Heart right ventricle (tissue), 16 donors: ENCODE data around the gene MT1HL1. TPM values are rescaled to one million over a fixed set of nuclear protein-coding genes. Genes with fewer than 3 reads are reported as not detected.

Source experiments
- ATAC-seq, 8 donors: fragments of 200-7000 bp; cut with Tn5 transposase; one replicate each; pipeline ENCODE4 v1.9.1; 2020; ENCODE audit warnings: mild to moderate bottlenecking in 8 of 8, moderate library complexity in 8 of 8, moderate number of reproducible peaks in 1 of 8
- DNase-seq, 2 donors: peaks; one replicate each; pipeline ENCODE4 v3.0.0-alpha.2; 2020
- H3K27ac ChIP-seq, 10 donors: fragments of 200-600 bp; sonication (generic) in 2 of 10; one replicate each; pipeline versions ENCODE4 v1.5.0 to v1.8.0; 2020 to 2022; ENCODE audit warnings: mild to moderate bottlenecking in 3 of 10
- H3K27me3 ChIP-seq, 7 donors: fragments of 200-600 bp; one replicate each; pipeline ENCODE4 v1.8.0; 2021 to 2022; ENCODE audit warnings: mild to moderate bottlenecking in 2 of 7
- H3K36me3 ChIP-seq, 9 donors: fragments of 200-600 bp; sonication (generic) in 1 of 9; one replicate each; pipeline versions ENCODE4 v1.5.0 to v1.8.0; 2020 to 2022; ENCODE audit warnings: mild to moderate bottlenecking in 2 of 9
- H3K4me1 ChIP-seq, 9 donors: fragments of 200-600 bp; sonication (generic) in 1 of 9; one replicate each; pipeline versions ENCODE4 v1.5.0 to v1.8.0; 2020 to 2022; ENCODE audit warnings: mild to moderate bottlenecking in 4 of 9
- H3K4me3 ChIP-seq, 10 donors: fragments of 200-600 bp; sonication (generic) in 2 of 10; one replicate each; pipeline versions ENCODE4 v1.5.0 to v1.8.0; 2020 to 2022; ENCODE audit warnings: mild to moderate bottlenecking in 7 of 10, moderate library complexity in 2 of 10
- H3K9me3 ChIP-seq, 11 donors: fragments of 200-600 bp in 10 of 11; sonication (generic) in 2 of 11; one replicate each; pipeline versions ENCODE4 v1.5.0 to v1.8.0; 2013 to 2022; ENCODE audit warnings: mild to moderate bottlenecking in 2 of 11, control low read depth in 1 of 11, moderate library complexity in 1 of 11
- CTCF ChIP-seq, 9 donors: fragments of 200-600 bp; sonication (generic) in 2 of 9; IDR thresholded peaks; one replicate each; pipeline versions ENCODE4 v1.5.0 to v1.8.0; 2021 to 2022; ENCODE audit warnings: antibody characterized with exemption in 9 of 9, mild to moderate bottlenecking in 5 of 9, moderate library complexity in 1 of 9
- WGBS, 2 donors: extraction: QIAGEN DNeasy Blood & Tissue Kit; methylation state at CpG; one replicate each; pipeline ENCODE4 v1.1.7; 2013; ENCODE audit warnings: inconsistent platforms in 1 of 2; 5-methylcytosine and 5-hydroxymethylcytosine counted together
- intact Hi-C, 10 donors: fragments of 100-400 bp; cut with DNase I; formaldehyde crosslinking; loops; one replicate each; pipeline versions ENCODE4 v1.11.1 to v1.14.2; 2022
- long read RNA-seq, 3 donors: library from polyadenylated mRNA; unstranded; transcript quantifications; one replicate each; pipeline ENCODE4 v2.0.0, GENCODE V29; 2020 to 2021
- polyA plus RNA-seq, 2 donors: library from polyadenylated mRNA; stranded (reverse); fragments of 200-250 nt; gene quantifications; one replicate each; pipeline ENCODE4 v1.2.3, GENCODE V29; 2013
- total RNA-seq, 10 donors: library from RNA; stranded (reverse); fragmentation: NEBNext Ultra II Directional in 3 of 10; extraction: Animal tissue kit (Norgen Biotek cat#: 25700) in 3 of 10; gene quantifications; one replicate each; pipeline versions ENCODE4 v1.2.1 to v1.2.4, GENCODE V29; 2021 to 2023
- donor health status: Arrhythmogenic right ventricular cardiomyopathy.
- donor health status: ischemic (EF 13 %, LVEDD 7.1; RV severe dilation, severe dysfunction).
- donor health status: healthy with polysubstance abuse.
- donor health status: DM: no; HTN: yes; CAD: no.
- donor health status: DM: no; HTN: no; CAD: no.
- donor health status: ischemic (EF 25% LVEDD 6.9; RV normal size, moderate dysfunction).
- donor health status: ischemic (EF 25% LVEDD 5.7; RV mildly dilated, moderate dysfunction).
- donor health status: healthy.
- donor health status: DM: yes; HTN: yes; CAD: no.
- donor health status: Ischemic cardiomyopathy.
- donor health status: ischemic (EF 35%, LVEDD 5.7; RV mildly dilated, moderate dysfunction).
- donor health status: nonischemic (EF 11% LVEDD 7.7; RV severe dilation, severe dysfunction).
- donor health status: DM: yes; HTN: yes; CAD: no.
- donor health status: PGD.
- donor health status: ischemic (EF 29% LVEDD 5.4; RV normal size, mild dysfunction).
- donor health status: nonischemic (EF 23%, LVEDD 6.1; RV moderate dilation, normal function).

The MT1HL1 gene
- total RNA-seq = not detected
- not detected for polyA plus RNA-seq
- long read RNA-seq, donor 1 = 0 reads
- long read RNA-seq, donor 2 = 0 reads
- long read RNA-seq, donor 3, partial matches to known transcripts = 0 of 1 reads
- long read RNA-seq, donor 3, other reads (novel, unspliced or antisense) = 0 of 1 reads

GRCh38 chr1:237004116-237004515, at the start of gene MT1HL1:
Gene MT1HL1, minus strand, starts transcription at chr1:237004441. Its CDS starts 69 bp downstream, at chr1:237004372.
- TF ChIP-seq CTCF (IDR thresholded peaks at IDR 0.05) = no peak
- no peak for DNase-seq

GRCh38 chr1:237050915-237051314, 46.7 kb upstream of the MT1HL1 start:
- Histone ChIP-seq H3K36me3 (no peaks in the 10 kb centered on the region), H3K4me1 (peaks cover 0 to 58% (median 0%) of the 10 kb centered on the region in 9 donors), H3K27me3 (peaks cover 0 to 3% (median 0%) of the 10 kb centered on the region in 7 donors), H3K4me3 (no peak overlapping the region), H3K9me3 (no peaks in the 10 kb centered on the region), H3K27ac (no peak overlapping the region)
- WGBS, 2 donors = 47 to 59% methylated on average over 3 of the region's 3 CpGs
- TF ChIP-seq CTCF (IDR thresholded peaks at IDR 0.05) = no peak
- no peak for ATAC-seq
- intact Hi-C loops = no loop called here
- no peak for DNase-seq

More at GRCh38 chr1:237004116-237004515, at the start of gene MT1HL1:
- H3K4me3 ChIP-seq = no peak within 1 kb of the TSS
- 91 to 93% methylated on average over 18 of the region's 18 CpGs for WGBS, 2 donors
- intact Hi-C loops = no loop called here
- peak within 1 kb of the TSS in 3 of 10 donors; percentile 11 to 23 (median 15) for H3K27ac ChIP-seq
- no peaks in the 10 kb centered on the region for H3K9me3 ChIP-seq
- H3K36me3 ChIP-seq = no peaks in the 10 kb centered on the region
- ATAC-seq = no peak
- H3K4me1 ChIP-seq = peaks cover 0 to 39% (median 8%) of the 10 kb centered on the region in 9 donors
- H3K27me3 ChIP-seq = no peaks in the 10 kb centered on the region

GRCh38 chr1:237050185-237050584, 45.9 kb upstream of the MT1HL1 start:
- ATAC-seq (peak in 5 of 8 donors; percentile 42 to 62 (median 53)), DNase-seq (no peak)
- Histone ChIP-seq H3K4me1 (peaks cover 0 to 51% (median 0%) of the 10 kb centered on the region in 9 donors), H3K36me3 (no peaks in the 10 kb centered on the region), H3K4me3 (peak overlapping the region in 3 of 10 donors; percentile 74 to 78 (median 77)), H3K9me3 (no peaks in the 10 kb centered on the region), H3K27me3 (peaks cover 0 to 10% (median 0%) of the 10 kb centered on the region in 7 donors), H3K27ac (peak overlapping the region in 6 of 10 donors; percentile 60 to 98 (median 96))
- 39 to 54% methylated on average over 6 of the region's 6 CpGs for WGBS, 2 donors
- no peak for TF ChIP-seq CTCF (IDR thresholded peaks at IDR 0.05)
- intact Hi-C loops = no loop called here

- ATAC-seq = no peak
- Histone ChIP-seq H3K27me3 (peaks cover 0 to 24% (median 6%) of the 10 kb centered on the region in 7 donors), H3K4me1 (peaks cover 0 to 42% (median 0%) of the 10 kb centered on the region in 9 donors), H3K4me3 (peak overlapping the region in 8 of 10 donors; percentile 13 to 78 (median 50)), H3K9me3 (no peaks in the 10 kb centered on the region), H3K27ac (peak overlapping the region in 9 of 10 donors; percentile 13 to 98 (median 90)), H3K36me3 (no peaks in the 10 kb centered on the region)
- 48 to 59% methylated on average over 5 of the region's 5 CpGs for WGBS, 2 donors
- intact Hi-C loops = loop anchor here in 4 of 10 donors (10.0 kb wide), 3 partner anchors 54 to 154 kb away; no protein-coding TSS in a partner anchor
- no peak for TF ChIP-seq CTCF (IDR thresholded peaks at IDR 0.05)
- no peak for DNase-seq
Observed at GRCh38 chr1:237048803-237049202, 44.6 kb upstream of the MT1HL1 start.
